HepG2 (cell line): ENCODE results near the gene ZC3H13. TPM values are rescaled to one million over a fixed set of nuclear protein-coding genes. Genes with fewer than 3 reads are reported as not detected.

Experiments
- ATAC-seq: fragments of 200-7000 bp; cut with Tn5 transposase; 3 replicates; pipeline ENCODE4 v1.9.1; 2020; ENCODE audit warnings: mild to moderate bottlenecking, moderate library complexity
- BruUV-seq: library from RNA; stranded (reverse); fragments of 400-500 nt; replicated peaks from 2 replicates; lab custom pipeline; 2021; lab: Mats Ljungman, UMichigan
- CTCF ChIA-PET: fragments of 300-600 bp; formaldehyde crosslinking; extraction: SDS; loops from one replicate; lab custom pipeline; 2021; ENCODE audit warnings: low total read pairs, inconsistent platforms, low intra/inter-chr PET ratio; lab: Yijun Ruan, JAX
- POLR2A ChIA-PET: fragments of 350-600 bp; sonication (Branson Sonifier 250); formaldehyde crosslinking; loops from one replicate; lab custom pipeline; 2020; ENCODE audit warnings: antibody characterized with exemption, inconsistent platforms; lab: Yijun Ruan, JAX
- DNase-seq: peaks from one replicate; pipeline ENCODE4 v3.0.0-alpha.2; 2015; ENCODE audit warnings: low spot score
- FAIRE-seq: peaks from 3 replicates; lab custom pipeline; 2011; peaks lifted over from hg19 to GRCh38; lab: Jason Lieb, UNC
- H2AFZ ChIP-seq: one replicate; pipeline ENCODE4 v1.6.1; 2011; ENCODE audit warnings: low read length, inconsistent platforms
- H3K27ac ChIP-seq: fragments of 300-600 bp; 3 replicates; pipeline ENCODE4 v1.8.0; 2011; ENCODE audit warnings: mixed run types, mild to moderate bottlenecking, mixed read lengths, low read length, inconsistent platforms; ENCODE audit not compliant: insufficient read depth; ENCODE audit errors: extremely low read length
- H3K27me3 ChIP-seq, 2 experiments: fragments of 200-600 bp in 1 of 2; 2 replicates in 1 of 2; 3 replicates in 1 of 2; pipeline versions ENCODE4 v1.6.0 to v1.8.0; 2011; ENCODE audit warnings: low read length in 2 of 2, mild to moderate bottlenecking in 2 of 2, moderate library complexity in 2 of 2, inconsistent platforms in 1 of 2; ENCODE audit not compliant: insufficient read depth in 2 of 2, control insufficient read depth in 1 of 2
- H3K36me3 ChIP-seq, 2 experiments: fragments of 200-600 bp in 1 of 2; replicated peaks in 1 of 2; 2 replicates in 1 of 2; 3 replicates in 1 of 2; pipeline versions ENCODE4 v1.5.1 to v1.8.0; 2011; ENCODE audit warnings: low read length in 2 of 2, inconsistent platforms in 1 of 2; ENCODE audit not compliant: insufficient read depth in 2 of 2, control insufficient read depth in 1 of 2
- H3K4me1 ChIP-seq: 2 replicates; pipeline ENCODE4 v1.5.1; 2012; ENCODE audit warnings: low read length, inconsistent platforms; ENCODE audit not compliant: insufficient read depth
- H3K4me2 ChIP-seq: 2 replicates; pipeline ENCODE4 v1.6.0; 2011; ENCODE audit warnings: low read depth, low read length, inconsistent platforms
- H3K4me3 ChIP-seq, 3 experiments: fragments of 200-600 bp in 1 of 3; sonication (generic), shearing (Covaris generic) in 1 of 3; replicated peaks in 1 of 3; 2 replicates each; pipeline ENCODE4 v1.5.1; 2011 to 2016; ENCODE audit warnings: low read length in 3 of 3, inconsistent platforms in 2 of 3, low read depth in 2 of 3, mild to moderate bottlenecking in 2 of 3, control low read depth in 1 of 3, mixed read lengths in 1 of 3; ENCODE audit not compliant: insufficient read depth in 1 of 3
- H3K79me2 ChIP-seq: one replicate; pipeline ENCODE4 v1.6.1; 2011; ENCODE audit warnings: low read length, inconsistent platforms; ENCODE audit not compliant: insufficient read depth
- H3K9ac ChIP-seq: 2 replicates; pipeline ENCODE4 v1.6.0; 2011; ENCODE audit warnings: mild to moderate bottlenecking, low read depth, low read length, inconsistent platforms; ENCODE audit not compliant: insufficient read depth
- H3K9me3 ChIP-seq: 2 replicates; pipeline ENCODE4 v1.5.1; 2012; ENCODE audit warnings: mild to moderate bottlenecking, low read length
- H4K20me1 ChIP-seq: 2 replicates; pipeline ENCODE4 v1.6.0; 2011; ENCODE audit warnings: inconsistent platforms, mild to moderate bottlenecking, low read length, moderate library complexity; ENCODE audit not compliant: insufficient read depth
- CSRNP2 ChIP-seq: sonication (generic); formaldehyde crosslinking; conservative IDR thresholded peaks from 2 replicates; pipeline ENCODE4 v1.8.0; 2022; ENCODE audit warnings: low read depth, missing genetic modification reagents
- ESRRA ChIP-seq: sonication (generic); formaldehyde crosslinking; IDR thresholded peaks from 2 replicates; pipeline ENCODE4 v1.5.1; 2020; ENCODE audit warnings: mild to moderate bottlenecking, low read depth, missing genetic modification reagents
- HNRNPH1 ChIP-seq: fragments of 200-400 bp; formaldehyde crosslinking; optimal IDR thresholded peaks from 2 replicates; pipeline ENCODE3; 2017; ENCODE audit warnings: mild to moderate bottlenecking, low read depth, low read length
- MNT ChIP-seq: fragments of 450-650 bp; IDR thresholded peaks from 2 replicates; pipeline ENCODE4 v1.6.1; 2016
- PHF8 ChIP-seq: sonication (generic); formaldehyde crosslinking; IDR thresholded peaks from 2 replicates; pipeline ENCODE4 v1.5.0; 2020; ENCODE audit warnings: missing genetic modification reagents
- SP4 ChIP-seq: sonication (generic); formaldehyde crosslinking; IDR thresholded peaks from 2 replicates; pipeline ENCODE4 v1.8.1; 2023; ENCODE audit warnings: mild to moderate bottlenecking, missing genetic modification reagents
- ZBTB25 ChIP-seq: IDR thresholded peaks from 2 replicates; pipeline ENCODE4 v1.6.1; 2018; ENCODE audit warnings: missing genetic modification reagents
- ZBTB33 ChIP-seq: sonication (generic); formaldehyde crosslinking; IDR thresholded peaks from 2 replicates; pipeline ENCODE4 v1.4.0; 2020; ENCODE audit warnings: missing genetic modification reagents
- ZFX ChIP-seq: sonication (generic); formaldehyde crosslinking; IDR thresholded peaks from 2 replicates; pipeline ENCODE4 v1.4.0; 2020; ENCODE audit warnings: mild to moderate bottlenecking, low read depth, missing genetic modification reagents, moderate library complexity
- ZNF256 ChIP-seq: sonication (generic); formaldehyde crosslinking; conservative IDR thresholded peaks from 2 replicates; pipeline ENCODE4 v1.4.0; 2020; ENCODE audit warnings: missing genetic modification reagents
- ZNF598 ChIP-seq: sonication (generic); formaldehyde crosslinking; IDR thresholded peaks from 2 replicates; pipeline ENCODE4 v1.5.1; 2020; ENCODE audit warnings: mild to moderate bottlenecking, missing genetic modification reagents, borderline replicate concordance
- ZNF780A ChIP-seq: sonication (generic); formaldehyde crosslinking; IDR thresholded peaks from 2 replicates; pipeline ENCODE4 v1.8.0; 2022; ENCODE audit warnings: mild to moderate bottlenecking, missing genetic modification reagents, moderate library complexity
- WGBS: methylation state at CpG from one replicate; pipeline ENCODE4 v1.1.6; 2017; ENCODE audit warnings: low lambda C conversion rate; 5-methylcytosine and 5-hydroxymethylcytosine counted together
- in situ Hi-C: cut with HindIII; loops from 2 replicates; pipeline ENCODE4 v1.10.0; 2017; ENCODE audit warnings: low pct_unique_long_range_greater_than_20kb; ENCODE audit not compliant: extremely low pct_ligation_motif_present
- intact Hi-C: fragments of 100-400 bp; cut with micrococcal nuclease; formaldehyde crosslinking; loops from one replicate; pipeline ENCODE4 v1.10.0; 2022; ENCODE audit not compliant: unreplicated experiment
- polyA plus RNA-seq, 8 experiments: library from polyadenylated mRNA; depleted of rRNA in 3 of 8; stranded (reverse) in 7 of 8; unstranded in 1 of 8; fragments of >200 nt; fragmentation: Illumina TruSeq in 4 of 8; extraction: Trizol in 4 of 8; gene quantifications; 2 replicates each; pipeline versions ENCODE4 v1.2.1 to v1.2.3, GENCODE V29; 2011 to 2016; ENCODE audit warnings: low read depth in 4 of 8, missing spikeins in 1 of 8, mixed read lengths in 1 of 8; ENCODE audit not compliant: insufficient read depth in 1 of 8
- total RNA-seq, 5 experiments: library from RNA; depleted of rRNA; stranded (reverse); fragments of >200 nt; fragmentation: Illumina TruSeq; extraction: Trizol; gene quantifications; 2 replicates each; pipeline ENCODE4 v1.2.3, GENCODE V29; 2016; ENCODE audit warnings: low read depth in 1 of 5

Gene ZC3H13
- total and polyA plus RNA-seq, 2 of the 13 experiments (the other 11 are each of a cell fraction or from before 2014, with no cell fraction given), result 2.7 to 23.5 TPM

- Histone ChIP-seq H2AFZ (no peak overlapping the region), H4K20me1 (no peaks in the 10 kb centered on the region), H3K27me3 (no peaks in the 10 kb centered on the region), H3K79me2 (no peaks in the 10 kb centered on the region), H3K36me3 (peaks cover 5 to 27% of the 10 kb centered on the region in 2 experiments; a peak in 4 of 5 replicates), H3K9me3 (no peaks in the 10 kb centered on the region), H3K9ac (no peak overlapping the region), H3K4me2 (no peak overlapping the region), H3K27ac (no peak overlapping the region), H3K4me1 (no peaks in the 10 kb centered on the region), H3K4me3 (no peak overlapping the region)
- no TSS peak for BruUV-seq
- ATAC-seq (no peak), FAIRE-seq (no peak), DNase-seq (no peak)
- in situ Hi-C loops, result no loop called here
- ChIA-PET CTCF (no interaction called here), POLR2A (no interaction called here)
- TF ChIP-seq SP4 (CRISPR knock-in tag) (no peak), ZBTB33 (CRISPR knock-in tag) (no peak), ZNF256 (CRISPR knock-in tag) (no peak), ZNF780A (CRISPR knock-in tag) (no peak), ZFX (CRISPR knock-in tag) (no peak), MNT (no peak), ZBTB25 (CRISPR knock-in tag) (no peak), ZNF598 (no peak), HNRNPH1 (no peak), ESRRA (CRISPR knock-in tag) (no peak), CSRNP2 (CRISPR knock-in tag) (no peak), PHF8 (CRISPR knock-in tag) (no peak)
- intact Hi-C loops, result no loop called here
- 96% methylated on average over 2 of the region's 2 CpGs for WGBS
Measured at GRCh38 chr13:46063292-46063691, 10.7 kb upstream of the ZC3H13 start.
